Nephron (organoid): Measurements from ENCODE around the gene DCTN2.

Experiments used
- H3K27ac Mint-ChIP-seq, 3 experiments: 2 replicates each; pipeline ENCODE4 v1.8.0; 2020; ENCODE audit warnings: mixed read lengths in 3 of 3, mild to moderate bottlenecking in 2 of 3, moderate library complexity in 1 of 3
- H3K27me3 Mint-ChIP-seq: 2 replicates; pipeline ENCODE4 v1.8.0; 2021; ENCODE audit warnings: low read depth, mild to moderate bottlenecking, moderate library complexity, mixed read lengths
- H3K36me3 Mint-ChIP-seq: 2 replicates; pipeline ENCODE4 v1.8.0; 2020; ENCODE audit warnings: low read depth, mixed read lengths
- H3K4me1 Mint-ChIP-seq: 2 replicates; pipeline ENCODE4 v1.8.0; 2020; ENCODE audit warnings: mixed read lengths
- H3K4me3 Mint-ChIP-seq, 3 experiments: 2 replicates each; pipeline ENCODE4 v1.8.0; 2020; ENCODE audit warnings: mild to moderate bottlenecking in 3 of 3, mixed read lengths in 3 of 3, moderate library complexity in 2 of 3
- H3K9me3 Mint-ChIP-seq: 2 replicates; pipeline ENCODE4 v1.8.0; 2020; ENCODE audit warnings: mixed read lengths
- CTCF ChIP-seq, 3 experiments: fragments of 200-600 bp; sonication (generic); IDR thresholded peaks; one replicate each; pipeline ENCODE4 v1.5.0; 2021; ENCODE audit warnings: antibody characterized with exemption in 3 of 3; ENCODE audit not compliant: unreplicated experiment in 3 of 3

The DCTN2 gene

DNA sequence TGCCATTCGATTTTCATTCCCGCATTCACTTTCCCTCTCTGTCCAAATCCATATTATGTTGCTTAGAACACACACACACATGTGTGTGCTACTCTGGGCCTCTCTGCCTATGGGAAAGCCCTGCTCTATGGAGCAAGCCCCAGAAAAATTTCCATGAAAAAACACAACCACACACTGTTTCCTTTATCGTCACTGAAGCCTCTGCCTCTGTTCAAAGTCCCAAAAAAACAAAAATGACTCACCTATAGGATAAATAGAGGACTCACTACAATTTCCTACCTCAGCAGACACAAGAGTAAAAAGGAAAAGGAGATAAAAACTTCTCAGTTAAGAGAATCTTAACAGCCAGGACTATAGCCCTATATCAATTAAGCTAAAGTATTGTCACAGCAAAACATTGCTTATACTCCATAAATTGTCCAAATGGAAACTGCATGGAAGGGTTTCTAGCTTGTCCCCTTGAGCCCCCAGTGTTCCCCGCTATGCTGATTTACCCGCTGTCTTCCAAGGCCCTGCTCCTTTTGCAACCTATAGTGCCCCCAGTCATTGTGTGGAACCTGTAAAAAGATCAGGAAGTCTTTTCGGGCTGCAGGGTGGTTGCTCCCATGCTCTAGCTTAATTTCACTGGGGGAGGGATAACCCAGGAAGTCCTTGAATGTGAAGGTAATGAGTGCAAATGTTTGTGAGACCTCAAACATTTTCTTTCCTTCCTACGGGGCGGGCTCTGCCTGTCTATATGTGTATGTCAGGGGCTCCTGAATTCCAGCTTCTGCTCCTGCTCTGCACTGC is 32.9 kb upstream of the DCTN2 start:
- no peaks in the 10 kb centered on the region for H3K36me3 Mint-ChIP-seq
- no peak for TF ChIP-seq CTCF (IDR thresholded peaks at IDR 0.05; ENCODE audit: unreplicated experiment in 3 of 3)
- peaks cover 38% of the 10 kb centered on the region for H3K27me3 Mint-ChIP-seq

DNA sequence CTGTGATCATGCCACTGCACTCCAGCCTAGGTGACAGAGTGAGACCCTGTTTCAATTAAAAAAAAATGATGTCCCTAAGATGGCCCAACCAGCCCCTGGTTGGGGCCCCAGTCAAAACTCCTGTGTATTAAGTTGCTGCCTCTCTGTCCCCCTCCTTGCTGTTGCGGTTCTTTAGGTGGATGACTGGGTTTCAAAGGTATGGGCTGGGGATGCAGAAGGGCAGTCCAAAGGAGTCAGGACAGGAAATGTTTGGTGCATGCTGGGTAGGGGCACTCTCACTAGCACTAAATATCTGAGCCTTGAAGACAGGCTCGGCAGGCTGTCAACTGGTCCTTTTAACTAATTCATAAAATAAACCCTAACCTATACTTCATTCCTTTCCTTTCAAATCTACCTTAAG is 32.0 kb upstream of the DCTN2 start:
- Mint-ChIP-seq H3K4me3 (no peak overlapping the region), H3K4me1 (no peaks in the 10 kb centered on the region), H3K36me3 (no peaks in the 10 kb centered on the region), H3K9me3 (no peaks in the 10 kb centered on the region), H3K27ac (no peak overlapping the region), H3K27me3 (peaks cover 40% of the 10 kb centered on the region)
- no peak for TF ChIP-seq CTCF (IDR thresholded peaks at IDR 0.05; ENCODE audit: unreplicated experiment in 3 of 3)

More for the DNA sequence above, 32.9 kb upstream of the DCTN2 start:
- Mint-ChIP-seq H3K4me1 (no peaks in the 10 kb centered on the region), H3K4me3 (no peak overlapping the region), H3K27ac (no peak overlapping the region), H3K9me3 (no peaks in the 10 kb centered on the region)

- Mint-ChIP-seq H3K36me3 (no peaks in the 10 kb centered on the region), H3K27ac (no peak overlapping the region), H3K9me3 (no peaks in the 10 kb centered on the region), H3K4me1 (no peaks in the 10 kb centered on the region), H3K4me3 (no peak overlapping the region), H3K27me3 (peaks cover 36% of the 10 kb centered on the region)
- no peak for TF ChIP-seq CTCF (IDR thresholded peaks at IDR 0.05; ENCODE audit: unreplicated experiment in 3 of 3)
Observed at GRCh38 chr12:57577981-57578758, 31.2 kb upstream of the DCTN2 start.

GRCh38 chr12:57576613-57577160 is 29.7 kb upstream of the DCTN2 start:
- Mint-ChIP-seq H3K4me1 (no peaks in the 10 kb centered on the region), H3K27ac (no peak overlapping the region), H3K9me3 (no peaks in the 10 kb centered on the region), H3K27me3 (peaks cover 41% of the 10 kb centered on the region), H3K36me3 (no peaks in the 10 kb centered on the region), H3K4me3 (no peak overlapping the region)
- no peak for TF ChIP-seq CTCF (IDR thresholded peaks at IDR 0.05; ENCODE audit: unreplicated experiment in 3 of 3)

- H3K4me3 Mint-ChIP-seq: no peak overlapping the region
- no peaks in the 10 kb centered on the region for H3K36me3 Mint-ChIP-seq
- H3K9me3 Mint-ChIP-seq: no peaks in the 10 kb centered on the region
- H3K27me3 Mint-ChIP-seq: peaks cover 46% of the 10 kb centered on the region
- no peak overlapping the region for H3K27ac Mint-ChIP-seq
- TF ChIP-seq CTCF (IDR thresholded peaks at IDR 0.05; ENCODE audit: unreplicated experiment in 3 of 3): no peak
- H3K4me1 Mint-ChIP-seq: no peaks in the 10 kb centered on the region
Observed at GRCh38 chr12:57575771-57576612, 29.0 kb upstream of the DCTN2 start.
